ENCODE results near the gene RALGAPA2. TPM values are rescaled to one million over a fixed set of nuclear protein-coding genes. Genes with fewer than 3 reads are reported as not detected.

The RALGAPA2 gene
- total RNA-seq, 2 donors from 2014 or later, result 36.5 to 53.2 TPM

GRCh38 chr20:20632644-20633043 is 79.8 kb downstream of the RALGAPA2 start:
- intact Hi-C loops (cut with DNase I), result no loop called here
- H3K27me3 ChIP-seq (replicated peaks; ENCODE audit: insufficient read depth), result no peaks in the 10 kb centered on the region
- DNase-seq (ENCODE audit: low spot score), result no peak
- WGBS, result 90% methylated on average over 2 of the region's 2 CpGs
- H3K4me1 ChIP-seq (replicated peaks), result no peaks in the 10 kb centered on the region
- TF ChIP-seq POLR2A (IDR thresholded peaks at IDR 0.05), result no peak
- no peak for TF ChIP-seq CTCF (IDR thresholded peaks at IDR 0.05)
- no peak for TF ChIP-seq POLR2AphosphoS5 (IDR thresholded peaks at IDR 0.05)
- no peak overlapping the region for H3K4me3 ChIP-seq
- no peaks in the 10 kb centered on the region for H3K36me3 ChIP-seq
- no peaks in the 10 kb centered on the region for H3K9me3 ChIP-seq
- no peak overlapping the region for H3K27ac ChIP-seq

- DNase-seq (ENCODE audit: low spot score), result no peak
- TF ChIP-seq POLR2AphosphoS5 (IDR thresholded peaks at IDR 0.05), result no peak
- TF ChIP-seq CTCF (IDR thresholded peaks at IDR 0.05), result no peak
- TF ChIP-seq POLR2A (IDR thresholded peaks at IDR 0.05), result no peak
- Histone ChIP-seq H3K36me3 (no peaks in the 10 kb centered on the region), H3K4me3 (no peak overlapping the region), H3K27me3 (replicated peaks; ENCODE audit: insufficient read depth) (no peaks in the 10 kb centered on the region), H3K4me1 (replicated peaks) (no peaks in the 10 kb centered on the region), H3K27ac (no peak overlapping the region), H3K9me3 (no peaks in the 10 kb centered on the region)
- WGBS, result 88% methylated on average over 4 of the region's 4 CpGs
- intact Hi-C loops (cut with DNase I), result no loop called here
These were observed 81.9 kb downstream of the RALGAPA2 start for GRCh38 chr20:20630551-20630950.

GRCh38 chr20:20629556-20630188 is 82.8 kb downstream of the RALGAPA2 start:
- no peak overlapping the region for H3K27ac ChIP-seq
- H3K27me3 ChIP-seq (replicated peaks; ENCODE audit: insufficient read depth), result no peaks in the 10 kb centered on the region
- H3K36me3 ChIP-seq, result no peaks in the 10 kb centered on the region
- WGBS, result 97% methylated on average over 3 of the region's 3 CpGs
- intact Hi-C loops (cut with DNase I), result no loop called here
- H3K4me3 ChIP-seq, result no peak overlapping the region
- TF ChIP-seq POLR2A (IDR thresholded peaks at IDR 0.05) (no peak), POLR2AphosphoS5 (IDR thresholded peaks at IDR 0.05) (no peak), CTCF (IDR thresholded peaks at IDR 0.05) (no peak)
- no peak for DNase-seq (ENCODE audit: low spot score)
- no peaks in the 10 kb centered on the region for H3K4me1 ChIP-seq (replicated peaks)
- H3K9me3 ChIP-seq, result no peaks in the 10 kb centered on the region

GRCh38 chr20:20628314-20628713 is 84.1 kb downstream of the RALGAPA2 start:
- no peak for DNase-seq (ENCODE audit: low spot score)
- no peaks in the 10 kb centered on the region for H3K9me3 ChIP-seq
- no peak for TF ChIP-seq POLR2A (IDR thresholded peaks at IDR 0.05)
- no peak for TF ChIP-seq POLR2AphosphoS5 (IDR thresholded peaks at IDR 0.05)
- TF ChIP-seq CTCF (IDR thresholded peaks at IDR 0.05), result no peak

GRCh38 chr20:20627471-20627870 is 85.0 kb downstream of the RALGAPA2 start:
- DNase-seq (ENCODE audit: low spot score), result no peak
- 94% methylated on average over 4 of the region's 4 CpGs for WGBS

More at GRCh38 chr20:20628314-20628713, 84.1 kb downstream of the RALGAPA2 start:
- Histone ChIP-seq H3K4me3 (no peak overlapping the region), H3K27me3 (replicated peaks; ENCODE audit: insufficient read depth) (no peaks in the 10 kb centered on the region), H3K4me1 (replicated peaks) (no peaks in the 10 kb centered on the region), H3K27ac (no peak overlapping the region), H3K36me3 (no peaks in the 10 kb centered on the region)
- WGBS, result 95% methylated on average over 2 of the region's 2 CpGs
- intact Hi-C loops (cut with DNase I), result no loop called here

More at GRCh38 chr20:20627471-20627870, 85.0 kb downstream of the RALGAPA2 start:
- no peaks in the 10 kb centered on the region for H3K27me3 ChIP-seq (replicated peaks; ENCODE audit: insufficient read depth)
- H3K4me3 ChIP-seq, result no peak overlapping the region
- H3K4me1 ChIP-seq (replicated peaks), result no peaks in the 10 kb centered on the region
- intact Hi-C loops (cut with DNase I), result no loop called here
- H3K27ac ChIP-seq, result no peak overlapping the region
- TF ChIP-seq POLR2A (IDR thresholded peaks at IDR 0.05), result no peak
- no peak for TF ChIP-seq CTCF (IDR thresholded peaks at IDR 0.05)
- no peaks in the 10 kb centered on the region for H3K9me3 ChIP-seq
- no peaks in the 10 kb centered on the region for H3K36me3 ChIP-seq
